ENCODE measurements around the gene NGFR.

GRCh38 chr17:49486012-49486641 lies 9.0 kb upstream of the NGFR start:
- TF ChIP-seq KAT7 (CRISPR knock-in tag; IDR thresholded peaks at IDR 0.05; ENCODE audit: borderline replicate concordance) = no peak
- TF ChIP-seq CTCF (IDR thresholded peaks at IDR 0.05) = no peak
- TF ChIP-seq GABPB1 (CRISPR knock-in tag; IDR thresholded peaks at IDR 0.05) = no peak
- no peak for TF ChIP-seq ATF3 (CRISPR knock-in tag; conservative IDR thresholded peaks at IDR 0.05)
- no peak for TF ChIP-seq AFF4 (CRISPR knock-in tag; IDR thresholded peaks at IDR 0.05; ENCODE audit: borderline replicate concordance)
- TF ChIP-seq USF1 (CRISPR knock-in tag; IDR thresholded peaks at IDR 0.05) = no peak
- no peak for TF ChIP-seq CREB1 (CRISPR knock-in tag; IDR thresholded peaks at IDR 0.05)
- no peak for TF ChIP-seq SMAD4 (CRISPR knock-in tag; IDR thresholded peaks at IDR 0.05)

Measured in WTC11 (cell line).